IMR-90 (cell line): ENCODE data around the gene PDE4B. TPM values are rescaled to one million over a fixed set of nuclear protein-coding genes. Genes with fewer than 3 reads are reported as not detected.
A peak's percentile ranks its signal among the peaks of the same experiment; 100 is the strongest.

Experiments
- ATAC-seq: fragments of 200-7000 bp; cut with Tn5 transposase; 2 replicates; pipeline ENCODE4 v1.9.1; 2020; ENCODE audit warnings: low read depth, mild to moderate bottlenecking, moderate library complexity
- BruUV-seq: library from RNA; stranded (reverse); fragments of 400-500 nt; replicated peaks from 2 replicates; lab custom pipeline; 2021; lab: Mats Ljungman, UMichigan
- CTCF ChIA-PET: fragments of 300-600 bp; formaldehyde crosslinking; extraction: SDS; loops from one replicate; lab custom pipeline; 2021; ENCODE audit warnings: antibody characterized with exemption; lab: Yijun Ruan, JAX
- POLR2A ChIA-PET: fragments of 300-600 bp; sonication (Branson Sonifier 250); formaldehyde crosslinking; loops from one replicate; lab custom pipeline; 2022; ENCODE audit warnings: antibody characterized with exemption; ENCODE audit not compliant: unreplicated experiment; lab: Charles Lee
- DNase-seq: peaks from one replicate; pipeline ENCODE4 v3.0.0; 2013
- H2AFZ ChIP-seq: replicated peaks from 2 replicates; pipeline ENCODE3; 2013; ENCODE audit warnings: low read length, mild to moderate bottlenecking; ENCODE audit not compliant: poor library complexity
- H2AK5ac ChIP-seq: 2 replicates; pipeline ENCODE4 v1.6.1; 2013; ENCODE audit warnings: low read depth, low read length, inconsistent platforms
- H2AK9ac ChIP-seq: replicated peaks from 2 replicates; pipeline ENCODE3; 2013; ENCODE audit warnings: mild to moderate bottlenecking, low read depth, low read length, moderate library complexity; ENCODE audit not compliant: poor library complexity
- H2BK120ac ChIP-seq: 2 replicates; pipeline ENCODE4 v1.6.1; 2013; ENCODE audit warnings: low read depth, low read length, inconsistent platforms
- H2BK15ac ChIP-seq: 3 replicates; pipeline ENCODE4 v1.6.1; 2013; ENCODE audit warnings: low read depth, low read length, inconsistent platforms
- H2BK20ac ChIP-seq: 2 replicates; pipeline ENCODE4 v1.6.1; 2013; ENCODE audit warnings: low read depth, mild to moderate bottlenecking, inconsistent platforms, low read length, moderate library complexity
- H2BK5ac ChIP-seq: 2 replicates; pipeline ENCODE4 v1.6.1; 2013; ENCODE audit warnings: mild to moderate bottlenecking, low read depth, low read length, inconsistent platforms; ENCODE audit not compliant: poor library complexity, severe bottlenecking
- H3K14ac ChIP-seq: replicated peaks from 2 replicates; pipeline ENCODE4 v1.6.1; 2013; ENCODE audit warnings: low read depth, low read length, inconsistent platforms
- H3K18ac ChIP-seq: 2 replicates; pipeline ENCODE4 v1.6.1; 2013; ENCODE audit warnings: low read depth, low read length, control low read depth
- H3K23ac ChIP-seq: 2 replicates; pipeline ENCODE4 v1.6.1; 2013; ENCODE audit warnings: low read depth, low read length, inconsistent platforms
- H3K27ac ChIP-seq: 2 replicates; pipeline ENCODE4 v1.5.1; 2013; ENCODE audit warnings: mild to moderate bottlenecking, control low read depth, low read length; ENCODE audit not compliant: insufficient read depth
- H3K27me3 ChIP-seq: 2 replicates; pipeline ENCODE4 v1.6.1; 2013; ENCODE audit warnings: low read length; ENCODE audit not compliant: control insufficient read depth, insufficient read depth
- H3K36me3 ChIP-seq: 2 replicates; pipeline ENCODE4 v1.6.1; 2013; ENCODE audit warnings: low read length, mixed read lengths; ENCODE audit not compliant: control insufficient read depth, insufficient read depth
- H3K4ac ChIP-seq: 2 replicates; pipeline ENCODE4 v1.6.1; 2013; ENCODE audit warnings: low read depth, low read length, inconsistent platforms
- H3K4me1 ChIP-seq: 2 replicates; pipeline ENCODE4 v1.6.1; 2013; ENCODE audit warnings: low read length, mixed read lengths; ENCODE audit not compliant: control insufficient read depth, insufficient read depth
- H3K4me2 ChIP-seq: 2 replicates; pipeline ENCODE4 v1.6.1; 2013; ENCODE audit warnings: low read depth, mild to moderate bottlenecking, control low read depth, low read length, moderate library complexity
- H3K4me3 ChIP-seq: 2 replicates; pipeline ENCODE4 v1.5.1; 2013; ENCODE audit warnings: low read depth, mild to moderate bottlenecking, control low read depth, low read length, moderate library complexity; ENCODE audit not compliant: insufficient read depth
- H3K56ac ChIP-seq: 2 replicates; pipeline ENCODE4 v1.6.1; 2013; ENCODE audit warnings: low read length, inconsistent platforms; ENCODE audit not compliant: insufficient read depth; ENCODE audit errors: extremely low read depth
- H3K79me1 ChIP-seq, 2 experiments: 2 replicates each; pipeline ENCODE4 v1.6.1; 2013; ENCODE audit warnings: low read length in 2 of 2, inconsistent platforms in 1 of 2, low read depth in 1 of 2
- H3K9ac ChIP-seq: 2 replicates; pipeline ENCODE4 v1.6.1; 2013; ENCODE audit warnings: low read depth, low read length, control low read depth
- H3K9me1 ChIP-seq: 2 replicates; pipeline ENCODE4 v1.6.1; 2013; ENCODE audit warnings: low read length, inconsistent platforms; ENCODE audit not compliant: insufficient read depth
- H3K9me3 ChIP-seq: 2 replicates; pipeline ENCODE4 v1.6.1; 2013; ENCODE audit warnings: low read length; ENCODE audit not compliant: control insufficient read depth, insufficient read depth
- H4K20me1 ChIP-seq: 2 replicates; pipeline ENCODE4 v1.6.1; 2013; ENCODE audit warnings: low read length, inconsistent platforms; ENCODE audit not compliant: insufficient read depth
- H4K5ac ChIP-seq: 2 replicates; pipeline ENCODE4 v1.6.1; 2013; ENCODE audit warnings: mild to moderate bottlenecking, low read depth, low read length, control low read depth
- H4K8ac ChIP-seq, 2 experiments: 2 replicates each; pipeline ENCODE4 v1.6.1; 2013; ENCODE audit warnings: low read depth in 2 of 2, low read length in 2 of 2, control low read depth in 1 of 2, inconsistent platforms in 1 of 2
- H4K91ac ChIP-seq: 2 replicates; pipeline ENCODE4 v1.6.1; 2013; ENCODE audit warnings: low read depth, low read length, inconsistent platforms; ENCODE audit not compliant: insufficient read depth
- CTCF ChIP-seq: conservative IDR thresholded peaks from 2 replicates; pipeline ENCODE4 v1.5.1; 2012; ENCODE audit warnings: mild to moderate bottlenecking, low read depth, low read length, improper control_type of control experiment
- MAFK ChIP-seq: IDR thresholded peaks from 2 replicates; pipeline ENCODE4 v1.6.1; 2012; ENCODE audit warnings: low read depth, low read length, improper control_type of control experiment
- MAZ ChIP-seq: IDR thresholded peaks from 2 replicates; pipeline ENCODE4 v1.6.1; 2012; ENCODE audit warnings: low read depth, mild to moderate bottlenecking, low read length, improper control_type of control experiment, moderate library complexity, borderline replicate concordance
- MXI1 ChIP-seq: IDR thresholded peaks from 2 replicates; pipeline ENCODE4 v1.6.1; 2012; ENCODE audit warnings: low read depth, mild to moderate bottlenecking, low read length, moderate library complexity, borderline replicate concordance
- NFE2L2 ChIP-seq: fragments of 150-350 bp; IDR thresholded peaks from 2 replicates; pipeline ENCODE4 v1.6.1; 2016; ENCODE audit warnings: low read depth, mild to moderate bottlenecking, low read length
- POLR2A ChIP-seq: IDR thresholded peaks from 2 replicates; pipeline ENCODE4 v1.6.1; 2012; ENCODE audit warnings: mild to moderate bottlenecking, low read depth, low read length
- RAD21 ChIP-seq: IDR thresholded peaks from 2 replicates; pipeline ENCODE4 v1.6.1; 2012; ENCODE audit warnings: low read length, improper control_type of control experiment
- RFX5 ChIP-seq: IDR thresholded peaks from 2 replicates; pipeline ENCODE4 v1.8.0; 2012; ENCODE audit warnings: low read depth, mild to moderate bottlenecking, low read length, moderate library complexity
- SMC3 ChIP-seq: fragments of 150-350 bp; IDR thresholded peaks from 2 replicates; pipeline ENCODE4 v1.6.1; 2016; ENCODE audit warnings: low read depth, mild to moderate bottlenecking, antibody characterized with exemption, low read length, moderate library complexity
- USF2 ChIP-seq: fragments of 150-350 bp; IDR thresholded peaks from 2 replicates; pipeline ENCODE4 v1.6.1; 2017; ENCODE audit warnings: mild to moderate bottlenecking, antibody characterized with exemption, low read length, low read depth
- WGBS, 2 experiments: methylation state at CpG; one replicate each; pipeline versions ENCODE4 v1.1.5 to v1.1.7; 2013; ENCODE audit warnings: missing lambda C conversion rate in 2 of 2; ENCODE audit not compliant: insufficient read length in 1 of 2; ENCODE audit errors: extremely low coverage in 2 of 2; 5-methylcytosine and 5-hydroxymethylcytosine counted together
- dilution Hi-C: fragments of 300-500 bp; cut with HindIII; formaldehyde crosslinking; loops from one replicate; pipeline ENCODE4 v1.14.3; 2018; ENCODE audit warnings: low sequenced_read_pairs; ENCODE audit not compliant: unreplicated experiment
- in situ Hi-C: fragments of 300-500 bp; cut with MboI; formaldehyde crosslinking; loops from 3 replicates; pipeline ENCODE4 v1.14.3; 2019; ENCODE audit warnings: low sequenced_read_pairs, inconsistent platforms, mixed read lengths
- intact Hi-C: fragments of 100-400 bp; cut with micrococcal nuclease; formaldehyde crosslinking; loops from 2 replicates; pipeline ENCODE4 v1.10.0; 2022
- polyA plus RNA-seq, 3 experiments: library from polyadenylated mRNA; depleted of rRNA; stranded (reverse); fragments of >200 nt; gene quantifications; 2 replicates each; pipeline ENCODE4 v1.2.3, GENCODE V29; 2012; ENCODE audit warnings: low replicate concordance in 1 of 3
- total RNA-seq: library from RNA; depleted of rRNA; stranded (reverse); fragments of >200 nt; gene quantifications from 2 replicates; pipeline ENCODE4 v1.2.3, GENCODE V29; 2012

Gene PDE4B
- total and polyA plus RNA-seq, 2 of the 4 experiments (the other 2 are of a cell fraction) = 5.8 to 21.3 TPM

GRCh38 chr1:66331658-66332547, 539.2 kb downstream of the PDE4B start:
- peak overlapping the region; percentile 86 for H3K4me2 ChIP-seq
- no peaks in the 10 kb centered on the region for H4K20me1 ChIP-seq
- peak; percentile 85 for DNase-seq
- ChIA-PET POLR2A (interaction anchor here (0.5 to 1.4 kb wide), 6 partner anchors 11 to 705 kb away, joined by 3 to 5 read pairs (median 3); no protein-coding TSS in a partner anchor), CTCF (interaction anchor here (1.0 to 1.7 kb wide), 5 partner anchors 13 to 173 kb away, joined by 3 to 4 read pairs (median 4); no protein-coding TSS in a partner anchor)
- peak overlapping the region; percentile 86 for H4K5ac ChIP-seq
- peak overlapping the region; percentile 99 for H2BK5ac ChIP-seq
- H3K4me1 ChIP-seq = peaks cover 7% of the 10 kb centered on the region
- peak overlapping the region; percentile 98 for H2BK120ac ChIP-seq
- H3K23ac ChIP-seq = peak overlapping the region; percentile 99
- peak overlapping the region; percentile 95 for H3K18ac ChIP-seq
- ATAC-seq = peak; percentile 77
- peak overlapping the region; percentile 86 for H3K27ac ChIP-seq
- H3K79me1 ChIP-seq = peaks cover 0 to 37% of the 10 kb centered on the region in 2 experiments; a peak in 3 of 4 replicates
- peak overlapping the region; percentile 98 for H3K56ac ChIP-seq
- peak overlapping the region; percentile 92 for H4K91ac ChIP-seq
- H3K9ac ChIP-seq = peak overlapping the region; percentile 91
- no peaks in the 10 kb centered on the region for H3K9me3 ChIP-seq
- peak overlapping the region; percentile 89 for H2AFZ ChIP-seq
- peak overlapping the region; percentile 64 to 95 for H4K8ac ChIP-seq
- in situ Hi-C loops (loop anchor here (5.0 kb wide), 1 partner anchor 60 kb away; no protein-coding TSS in a partner anchor), intact Hi-C loops (loop anchor here (1.0 to 5.0 kb wide), 5 partner anchors 40 to 173 kb away; no protein-coding TSS in a partner anchor), dilution Hi-C loops (no loop called here)
- TF ChIP-seq USF2 (no peak), MAFK (no peak), RAD21 (peak; percentile 7; the same call in 1 of the 2 replicates), NFE2L2 (no peak; the same call in 1 of the 2 replicates), MXI1 (0 out of 2 replicates have a peak, but pooled peaks have one; percentile 34), MAZ (peak; percentile 47; the same call in 1 of the 2 replicates), SMC3 (peak; percentile 22; the same call in 1 of the 2 replicates), CTCF (peak; percentile 35), POLR2A (peak; percentile 24; the same call in 1 of the 2 replicates), RFX5 (no peak)
- H2AK5ac ChIP-seq = peak overlapping the region; percentile 90
- peak overlapping the region; percentile 96; the same call in 2 of the 3 replicates for H2BK15ac ChIP-seq
- peak overlapping the region; percentile 55 for H3K4me3 ChIP-seq
- peaks cover 8% of the 10 kb centered on the region for H3K36me3 ChIP-seq
- BruUV-seq = no TSS peak
- H3K27me3 ChIP-seq = no peaks in the 10 kb centered on the region
- H3K4ac ChIP-seq = peak overlapping the region; percentile 94
- no CpG with 5 or more reads among the region's 18 CpGs for WGBS, 2 experiments
- H2AK9ac ChIP-seq = peak overlapping the region; percentile 66
- peaks cover 9% of the 10 kb centered on the region; the same call in 1 of the 2 replicates for H3K9me1 ChIP-seq
- peak overlapping the region; percentile 97 for H3K14ac ChIP-seq
- peak overlapping the region; percentile 97 for H2BK20ac ChIP-seq
